SU-DHL-6 (cell line): ENCODE data around the gene TMEM106A.
"Not testable (repeated sequence)": the region's sequence is repeated elsewhere in the genome, so short reads cannot be mapped to it uniquely, and the experiment has no call there.

Experiments used
- H2AFZ ChIP-seq: fragments of 200-600 bp; sonication (generic); 2 replicates; pipeline ENCODE4 v1.6.1; 2014; ENCODE audit warnings: low read depth, mild to moderate bottlenecking, moderate library complexity, mixed read lengths, antibody characterized with exemption, low read length; ENCODE audit not compliant: severe bottlenecking
- H3F3A ChIP-seq: fragments of 200-600 bp; shearing (Covaris generic); 2 replicates; pipeline ENCODE4 v1.6.0; 2016; ENCODE audit warnings: antibody characterized with exemption, mild to moderate bottlenecking; ENCODE audit not compliant: insufficient read depth
- H3K27ac ChIP-seq: fragments of 200-600 bp; sonication (generic); 2 replicates; pipeline ENCODE4 v1.5.1; 2016; ENCODE audit warnings: low read depth, mild to moderate bottlenecking, low read length, moderate library complexity, mixed read lengths
- H3K27me3 ChIP-seq: fragments of 200-600 bp; sonication (generic), shearing (Covaris generic); 2 replicates; pipeline ENCODE4 v1.6.0; 2014; ENCODE audit warnings: mild to moderate bottlenecking, low read length
- H3K36me3 ChIP-seq: fragments of 200-600 bp; sonication (generic); 2 replicates; pipeline ENCODE4 v1.6.1; 2014; ENCODE audit warnings: mild to moderate bottlenecking, low read length, mixed read lengths
- H3K4me2 ChIP-seq: fragments of 300-600, 200-600 bp; shearing (Covaris generic), sonication (generic); 2 replicates; pipeline ENCODE4 v1.6.0; 2014; ENCODE audit warnings: low read length, low read depth, mild to moderate bottlenecking; ENCODE audit not compliant: poor library complexity, severe bottlenecking
- H3K4me3 ChIP-seq: fragments of 200-600 bp; sonication (generic); 2 replicates; pipeline ENCODE4 v1.5.1; 2014; ENCODE audit warnings: antibody characterized with exemption, low read length, mild to moderate bottlenecking, mixed read lengths; ENCODE audit not compliant: insufficient read depth, poor library complexity, severe bottlenecking
- H3K79me2 ChIP-seq: fragments of 200-600 bp; sonication (generic); 2 replicates; pipeline ENCODE4 v1.6.1; 2014; ENCODE audit warnings: mild to moderate bottlenecking, low read length, moderate library complexity; ENCODE audit not compliant: insufficient read depth
- H3K9ac ChIP-seq: fragments of 200-600 bp; sonication (generic); 2 replicates; pipeline ENCODE4 v1.7.0; 2014; ENCODE audit warnings: mild to moderate bottlenecking, low read length
- H3K9me2 ChIP-seq: fragments of 200-600 bp; sonication (generic); replicated peaks from 2 replicates; pipeline ENCODE4 v1.6.1; 2014; ENCODE audit warnings: low read length; ENCODE audit not compliant: insufficient read depth
- H3K9me3 ChIP-seq: fragments of 200-600 bp; sonication (generic); 2 replicates; pipeline ENCODE4 v1.6.1; 2014; ENCODE audit warnings: low read length, mixed read lengths; ENCODE audit not compliant: insufficient read depth
- H4K20me1 ChIP-seq: fragments of 200-600 bp; sonication (generic); 2 replicates; pipeline ENCODE4 v1.6.1; 2014; ENCODE audit warnings: low read depth, mild to moderate bottlenecking, antibody characterized with exemption, low read length, moderate library complexity, mixed read lengths
- CTCF ChIP-seq: fragments of 200-600 bp; sonication (generic); IDR thresholded peaks from one replicate; pipeline ENCODE4 v1.5.1; 2017; ENCODE audit warnings: antibody characterized with exemption, mild to moderate bottlenecking, low read length, moderate library complexity; ENCODE audit not compliant: insufficient read depth, poor library complexity, severe bottlenecking
- EZH2phosphoT487 ChIP-seq: fragments of 200-600 bp; sonication (generic), shearing (Covaris generic); conservative IDR thresholded peaks from 2 replicates; pipeline ENCODE4 v1.6.1; 2018; ENCODE audit warnings: mild to moderate bottlenecking, antibody characterized with exemption, low read length, moderate library complexity, mixed read lengths

Gene TMEM106A

DNA sequence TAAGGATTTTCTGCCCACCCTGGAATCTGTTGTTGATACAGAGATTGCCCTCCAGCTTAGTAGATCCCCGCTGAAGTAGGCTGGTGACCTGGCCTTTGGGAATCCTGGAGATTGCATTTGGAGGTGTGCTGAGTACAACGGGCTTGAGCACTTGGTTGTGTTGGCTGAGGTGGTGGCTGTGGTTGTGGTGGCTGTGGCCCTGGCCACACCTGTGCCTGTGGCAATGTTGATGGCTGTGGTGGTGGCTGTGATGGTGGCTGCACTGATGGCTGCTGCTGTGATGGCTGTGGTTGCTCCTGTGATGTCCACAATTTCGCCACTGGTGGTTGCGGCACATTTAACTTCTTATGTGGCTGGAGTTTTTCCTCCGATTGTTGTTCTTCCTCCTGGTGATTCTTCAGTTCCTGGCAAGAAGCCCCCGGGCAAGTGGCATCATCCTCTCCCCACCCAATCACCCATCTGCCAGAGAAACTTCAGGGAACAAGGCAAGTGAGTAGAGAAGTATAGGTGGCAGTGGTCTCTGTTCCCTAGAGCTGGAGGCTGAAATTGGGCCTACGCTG, 12.6 kb downstream of the TMEM106A start:
- TF ChIP-seq EZH2phosphoT487: no peak
- TF ChIP-seq CTCF: no peak
- H3K9me3 ChIP-seq: no peaks in the 10 kb centered on the region
- H3K36me3 ChIP-seq: no peaks in the 10 kb centered on the region; the same call in 1 of the 2 replicates
- H3K9ac ChIP-seq: no peak overlapping the region
- no peak overlapping the region for H3K27ac ChIP-seq
- no peak overlapping the region for H3K4me2 ChIP-seq
- no peak overlapping the region for H3K4me3 ChIP-seq
- no peaks in the 10 kb centered on the region for H3K27me3 ChIP-seq
- no peaks in the 10 kb centered on the region for H3K9me2 ChIP-seq
- no peaks in the 10 kb centered on the region for H4K20me1 ChIP-seq
- no peaks in the 10 kb centered on the region for H3K79me2 ChIP-seq
- no peak overlapping the region for H2AFZ ChIP-seq
- H3F3A ChIP-seq: no peaks in the 10 kb centered on the region

- H3K9ac ChIP-seq: no peak overlapping the region
- no peaks in the 10 kb centered on the region for H3K9me2 ChIP-seq
- H3K79me2 ChIP-seq: no peaks in the 10 kb centered on the region
- TF ChIP-seq EZH2phosphoT487: no peak
- TF ChIP-seq CTCF: no peak
- no peak overlapping the region for H3K27ac ChIP-seq
- no peaks in the 10 kb centered on the region; the same call in 1 of the 2 replicates for H3K36me3 ChIP-seq
- no peaks in the 10 kb centered on the region for H3K9me3 ChIP-seq
- no peaks in the 10 kb centered on the region for H3F3A ChIP-seq
- no peaks in the 10 kb centered on the region for H4K20me1 ChIP-seq
- H3K4me2 ChIP-seq: no peak overlapping the region
- H3K27me3 ChIP-seq: no peaks in the 10 kb centered on the region
- H2AFZ ChIP-seq: no peak overlapping the region
- H3K4me3 ChIP-seq: no peak overlapping the region
Measured at GRCh38 chr17:43226393-43226792, 14.7 kb downstream of the TMEM106A start.

DNA sequence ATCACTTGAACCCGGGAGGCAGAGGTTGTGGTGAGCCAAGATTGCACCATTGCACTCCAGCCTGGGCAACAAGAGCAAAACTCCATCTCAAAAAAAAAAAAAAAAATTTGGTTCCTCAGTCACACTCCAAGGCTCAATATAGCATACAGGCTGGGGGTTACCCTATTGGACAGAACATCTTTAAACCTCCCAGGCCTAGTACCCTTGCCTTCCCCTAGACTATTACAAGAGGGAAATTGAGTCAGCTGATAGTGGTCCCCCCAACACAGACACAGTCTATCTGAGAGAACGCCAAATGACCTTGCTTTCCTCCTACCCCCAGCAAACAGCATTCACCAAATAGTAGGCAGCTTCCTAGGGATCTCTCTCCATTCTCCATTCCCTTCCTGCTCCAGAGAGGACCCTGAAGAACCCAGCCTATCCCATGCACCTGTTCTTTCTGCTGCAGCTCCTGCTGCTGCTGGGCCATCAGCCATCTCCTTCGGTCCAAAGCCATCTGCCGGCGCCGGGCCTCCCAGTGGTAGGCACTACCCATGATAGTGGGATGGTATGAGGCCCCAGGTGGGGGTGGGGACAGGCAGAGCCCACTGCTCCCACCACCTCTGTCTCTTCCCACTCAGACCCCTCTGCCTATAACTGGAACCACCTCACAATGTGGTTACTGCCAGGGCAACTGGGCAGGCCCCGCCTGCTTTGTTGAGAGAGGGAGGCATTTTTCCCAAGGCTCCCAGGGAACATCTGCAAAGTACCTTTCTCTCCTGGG, 16.5 kb downstream of the TMEM106A start, which contains the start of gene CCDC200:
Gene CCDC200, minus strand, starts transcription at position 604 of the 763 bp plus-strand sequence. Its CDS starts 69 bp downstream, at position 535.
- H3K9me3 ChIP-seq, H3K79me2 ChIP-seq, H3K4me2 ChIP-seq, H3K36me3 ChIP-seq, H3K27me3 ChIP-seq, H3K4me3 ChIP-seq, H3K9ac ChIP-seq, H4K20me1 ChIP-seq, H2AFZ ChIP-seq, H3K27ac ChIP-seq, H3K9me2 ChIP-seq, H3F3A ChIP-seq: not testable (repeated sequence)

DNA sequence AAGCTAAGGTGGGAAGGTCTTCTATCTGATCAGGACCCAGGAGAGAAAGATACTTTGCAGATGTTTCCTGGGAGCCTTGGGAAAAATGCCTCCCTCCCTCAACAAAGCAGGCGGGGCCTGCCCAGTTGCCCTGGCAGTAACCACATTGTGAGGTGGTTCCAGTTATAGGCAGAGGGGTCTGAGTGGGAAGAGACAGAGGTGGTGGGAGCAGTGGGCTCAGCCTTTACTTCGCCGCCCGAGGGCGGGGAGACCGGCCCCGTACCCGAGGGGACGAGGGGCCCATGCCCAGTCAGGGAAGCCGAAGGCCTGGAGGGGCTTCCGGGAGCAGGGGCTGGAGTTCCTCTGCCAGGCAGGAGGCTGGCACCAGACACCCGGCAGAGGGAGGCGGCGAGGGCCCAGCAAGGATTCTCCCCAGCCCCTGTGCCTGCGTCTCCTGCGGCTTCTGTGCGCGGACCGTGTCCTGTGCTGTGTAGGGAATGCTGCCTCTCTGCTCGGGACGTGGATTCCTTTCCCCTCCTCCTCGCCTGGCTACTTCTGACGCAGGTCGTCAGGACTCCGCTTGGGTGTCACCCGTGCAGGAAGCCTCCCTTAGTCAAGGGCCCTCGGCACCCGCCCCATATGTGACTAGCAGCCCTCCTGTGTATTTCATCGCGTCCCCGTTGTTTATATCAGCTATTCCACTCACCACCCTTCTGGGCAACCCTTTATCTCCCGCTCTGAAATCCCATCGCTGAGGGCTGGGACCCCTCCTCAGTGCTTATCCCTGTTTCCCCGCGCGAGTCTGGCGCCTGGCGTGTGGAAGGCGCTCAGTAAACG, 19.7 kb downstream of the TMEM106A start:
- not testable (repeated sequence) for H4K20me1 ChIP-seq, H3K9me3 ChIP-seq, H3K79me2 ChIP-seq, H3K4me3 ChIP-seq, H3F3A ChIP-seq, H3K9me2 ChIP-seq, H3K36me3 ChIP-seq, H3K4me2 ChIP-seq, H3K9ac ChIP-seq, H3K27ac ChIP-seq, H2AFZ ChIP-seq, H3K27me3 ChIP-seq

DNA sequence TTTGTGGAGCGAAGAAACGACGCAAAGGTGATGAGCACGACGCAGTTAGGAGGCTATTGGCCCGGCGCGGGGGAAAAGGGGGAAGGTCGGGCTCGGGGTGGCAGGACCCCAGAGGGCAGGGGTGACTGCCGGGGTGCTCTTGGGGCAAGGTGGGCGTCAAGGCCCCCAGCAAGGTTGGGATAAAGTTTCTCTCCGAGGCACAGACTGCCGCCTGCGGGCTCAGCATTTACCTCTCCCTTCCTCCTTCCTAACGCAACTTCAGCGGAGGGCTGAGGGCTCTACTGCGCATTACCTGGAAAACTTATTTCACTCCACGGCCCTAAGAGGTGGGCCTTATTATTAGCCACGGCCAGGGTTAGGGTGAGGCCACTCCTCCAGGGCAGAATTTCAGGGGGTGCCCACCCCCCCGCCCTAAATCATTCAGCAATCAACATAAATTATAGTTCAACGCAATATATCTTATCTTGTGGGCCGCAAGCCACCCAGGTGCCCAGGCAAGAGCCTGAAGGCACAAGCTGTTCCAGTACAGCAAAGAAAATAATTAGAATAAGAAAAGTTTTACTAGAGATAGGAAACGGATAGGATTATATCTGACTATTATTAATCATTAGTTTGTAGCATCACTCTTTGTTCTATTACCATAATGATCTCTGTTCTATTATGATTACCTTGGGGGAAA, 20.5 kb downstream of the TMEM106A start:
- not testable (repeated sequence) for H3K79me2 ChIP-seq, H3K9ac ChIP-seq, H4K20me1 ChIP-seq, H3K9me3 ChIP-seq, H3K4me2 ChIP-seq, H3K27ac ChIP-seq, H3K4me3 ChIP-seq, H3K27me3 ChIP-seq, H3F3A ChIP-seq, H3K9me2 ChIP-seq, H3K36me3 ChIP-seq, H2AFZ ChIP-seq

GRCh38 chr17:43233263-43233662, 21.6 kb downstream of the TMEM106A start:
- H4K20me1 ChIP-seq, H2AFZ ChIP-seq, H3K9me3 ChIP-seq, H3K4me3 ChIP-seq, H3K36me3 ChIP-seq, H3K9ac ChIP-seq, H3K27ac ChIP-seq, H3F3A ChIP-seq, H3K9me2 ChIP-seq, H3K79me2 ChIP-seq, H3K27me3 ChIP-seq, H3K4me2 ChIP-seq: not testable (repeated sequence)
